ENCODE measurements around the gene RDH13.

DNA sequence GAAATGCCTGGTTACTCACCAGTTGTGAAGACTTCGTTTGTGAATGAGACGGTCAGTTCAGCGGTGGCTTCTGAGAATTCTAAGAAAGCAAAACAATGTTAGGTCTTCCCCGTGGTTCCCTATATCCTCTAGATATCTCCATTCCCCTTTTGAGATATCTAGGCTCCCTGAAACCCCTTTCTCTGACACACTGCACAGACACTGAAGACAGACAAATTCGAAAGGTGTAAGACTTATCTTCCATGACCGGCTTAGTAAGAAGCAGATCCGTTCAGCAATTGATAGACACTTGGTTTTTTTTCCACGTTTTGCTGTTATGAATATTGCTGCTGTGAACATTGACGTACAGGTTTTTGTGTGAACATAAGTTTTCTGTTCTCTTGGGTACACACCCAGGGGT lies 44.3 kb downstream of the RDH13 start:
- TF ChIP-seq, protein P1, sequence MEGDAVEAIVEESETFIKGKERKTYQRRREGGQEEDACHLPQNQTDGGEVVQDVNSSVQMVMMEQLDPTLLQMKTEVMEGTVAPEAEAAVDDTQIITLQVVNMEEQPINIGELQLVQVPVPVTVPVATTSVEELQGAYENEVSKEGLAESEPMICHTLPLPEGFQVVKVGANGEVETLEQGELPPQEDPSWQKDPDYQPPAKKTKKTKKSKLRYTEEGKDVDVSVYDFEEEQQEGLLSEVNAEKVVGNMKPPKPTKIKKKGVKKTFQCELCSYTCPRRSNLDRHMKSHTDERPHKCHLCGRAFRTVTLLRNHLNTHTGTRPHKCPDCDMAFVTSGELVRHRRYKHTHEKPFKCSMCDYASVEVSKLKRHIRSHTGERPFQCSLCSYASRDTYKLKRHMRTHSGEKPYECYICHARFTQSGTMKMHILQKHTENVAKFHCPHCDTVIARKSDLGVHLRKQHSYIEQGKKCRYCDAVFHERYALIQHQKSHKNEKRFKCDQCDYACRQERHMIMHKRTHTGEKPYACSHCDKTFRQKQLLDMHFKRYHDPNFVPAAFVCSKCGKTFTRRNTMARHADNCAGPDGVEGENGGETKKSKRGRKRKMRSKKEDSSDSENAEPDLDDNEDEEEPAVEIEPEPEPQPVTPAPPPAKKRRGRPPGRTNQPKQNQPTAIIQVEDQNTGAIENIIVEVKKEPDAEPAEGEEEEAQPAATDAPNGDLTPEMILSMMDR (IDR thresholded peaks at IDR 0.05) = no peak
- no peak for TF ChIP-seq POLR2AphosphoS5 (IDR thresholded peaks at IDR 0.05)
- TF ChIP-seq POLR2A (IDR thresholded peaks at IDR 0.05) = no peak
